HG03354 (cell line): ENCODE results near the gene CLEC4M.
"Not testable (repeated sequence)": the region's sequence is repeated elsewhere in the genome, so short reads cannot be mapped to it uniquely, and the experiment has no call there.

Experiments
- ATAC-seq: cut with Tn5 transposase; IDR thresholded peaks from one replicate; pipeline ENCODE4 v1.9.1; 2021; ENCODE audit warnings: mild to moderate bottlenecking; ENCODE audit not compliant: unreplicated experiment, poor library complexity, severe bottlenecking

CLEC4M gene

GRCh38 chr19:7795555-7796161, 32.6 kb downstream of the CLEC4M start:
- ATAC-seq = no peak

GRCh38 chr19:7799640-7800355, 36.8 kb downstream of the CLEC4M start:
- no peak for ATAC-seq

- ATAC-seq = no peak
Measured at GRCh38 chr19:7801020-7801570, 38.1 kb downstream of the CLEC4M start.

DNA sequence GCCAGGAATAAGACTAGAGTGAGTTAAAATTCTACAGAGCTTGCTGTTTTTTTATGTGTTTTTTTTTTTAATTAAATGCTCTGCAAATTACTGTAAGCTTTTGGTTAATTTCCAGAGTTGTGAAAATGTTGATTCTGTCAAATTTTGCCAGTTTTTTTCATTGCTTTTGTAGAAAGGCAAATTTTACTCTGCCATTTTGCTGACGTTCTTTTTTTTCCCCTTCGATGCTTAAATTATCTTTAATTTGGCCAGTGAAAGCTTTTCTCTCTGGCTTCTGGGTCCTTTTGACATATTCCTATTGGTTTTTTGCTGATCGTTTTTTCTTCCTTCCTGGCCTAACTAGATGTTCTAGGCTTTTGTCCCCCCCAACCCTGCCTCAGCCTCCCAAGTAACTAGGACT, 43.2 kb downstream of the CLEC4M start:
- no peak for ATAC-seq

DNA sequence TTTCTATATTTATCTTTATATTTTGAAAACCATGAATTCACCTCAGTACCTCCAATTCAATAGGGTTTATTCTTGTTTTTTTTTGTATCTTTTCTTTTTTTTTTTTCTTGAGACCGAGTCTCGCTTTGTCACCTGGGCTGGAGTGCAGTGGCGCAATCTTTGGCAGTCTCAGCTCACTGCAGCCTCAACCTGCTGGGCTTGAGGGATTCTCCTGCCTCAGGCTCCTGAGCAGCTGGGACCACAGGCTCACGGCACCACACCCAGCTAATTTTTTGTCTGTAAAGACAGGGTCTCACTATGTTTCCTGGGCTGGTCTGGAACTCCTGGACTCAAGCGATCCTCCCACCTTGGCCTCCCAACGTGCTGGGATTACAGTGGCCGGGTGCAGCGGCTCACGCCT, 43.8 kb downstream of the CLEC4M start:
- no peak for ATAC-seq

DNA sequence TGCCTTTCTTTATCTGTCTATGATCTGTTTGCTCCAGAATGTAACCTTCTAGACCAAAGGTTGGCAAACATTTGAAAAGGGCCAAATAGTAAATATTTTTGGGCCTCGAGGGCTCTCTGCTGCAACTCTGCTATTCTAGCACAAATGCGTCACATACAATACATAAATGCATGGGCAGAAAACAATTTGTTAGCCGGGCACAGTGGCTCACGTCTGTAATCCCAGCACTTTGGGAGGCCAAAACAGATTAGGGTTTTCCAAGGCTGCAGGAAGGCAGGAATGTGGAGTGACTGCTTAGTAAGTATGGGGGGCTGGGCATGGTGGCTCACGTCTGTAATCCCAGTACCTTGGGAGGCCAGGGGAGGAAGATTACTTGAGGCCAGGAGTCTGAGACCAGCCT, 45.1 kb downstream of the CLEC4M start:
- no peak for ATAC-seq

DNA sequence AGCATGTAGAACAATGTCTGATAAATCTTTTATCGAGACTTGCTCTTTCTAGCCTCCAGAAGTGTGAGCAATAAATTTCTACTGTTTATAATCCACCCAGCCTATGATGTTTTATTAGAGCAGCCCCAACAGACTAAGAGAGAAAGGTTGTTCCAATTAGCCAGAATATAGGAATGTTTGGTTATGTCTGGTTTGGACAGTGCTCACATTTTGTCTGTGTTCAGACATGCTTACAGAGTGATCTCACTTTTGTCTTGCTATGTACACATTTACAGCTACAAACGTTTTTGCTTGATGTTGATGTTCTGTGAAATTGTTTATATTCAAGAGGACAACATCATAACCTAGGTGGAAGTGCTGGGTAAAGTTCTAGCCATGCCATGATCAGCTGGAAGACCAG, 48.9 kb downstream of the CLEC4M start:
- ATAC-seq = no peak

DNA sequence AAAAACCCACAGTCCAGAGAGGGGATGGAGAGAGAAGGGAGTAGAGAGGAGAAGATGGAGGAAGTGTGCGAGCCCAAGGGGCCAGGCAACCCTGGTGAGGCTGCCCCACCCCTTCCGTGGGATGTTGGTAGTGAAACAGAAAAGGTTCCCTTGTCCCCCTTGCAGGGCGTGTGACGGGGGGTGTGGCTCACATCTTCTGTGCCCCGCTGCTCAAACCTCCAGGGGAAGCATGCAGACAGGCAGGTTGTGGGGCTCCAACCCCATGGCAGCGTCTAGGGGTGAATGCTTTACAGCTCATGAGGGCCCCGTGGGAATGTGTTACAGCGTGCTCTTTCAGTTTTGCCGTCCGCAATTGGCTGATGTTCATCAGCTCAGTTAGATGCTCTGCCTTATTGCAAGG, 52.3 kb downstream of the CLEC4M start:
- no peak for ATAC-seq

- not testable (repeated sequence) for ATAC-seq
Measured at GRCh38 chr19:7816040-7816439, 53.0 kb downstream of the CLEC4M start.

GRCh38 chr19:7817801-7818200, 54.8 kb downstream of the CLEC4M start:
- ATAC-seq = no peak

DNA sequence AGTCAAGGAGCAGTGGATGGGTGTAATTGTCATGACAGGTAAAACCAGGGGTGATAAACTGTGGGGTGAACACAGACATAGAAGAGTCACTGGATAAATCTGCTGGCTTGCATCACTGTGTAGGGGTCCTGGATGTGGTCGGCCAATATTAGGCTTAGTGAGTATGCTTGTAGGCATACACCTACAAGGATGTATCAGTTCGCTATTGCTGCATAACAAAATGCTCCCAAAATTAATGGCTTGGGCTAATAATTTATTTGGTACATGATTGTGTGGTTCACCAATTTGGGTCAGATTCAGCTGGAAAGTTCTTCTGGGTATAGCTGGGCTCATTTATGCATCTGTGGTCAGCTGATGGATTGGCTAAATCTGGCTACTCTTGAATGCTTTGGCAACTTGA, 55.8 kb downstream of the CLEC4M start:
- ATAC-seq = no peak
